Measurements from ENCODE around the gene POLR2F. TPM values are rescaled to one million over a fixed set of nuclear protein-coding genes. Genes with fewer than 3 reads are reported as not detected.

POLR2F gene
- polyA plus RNA-seq, 1 of the 3 experiments (the other 2 are of a cell fraction): 255 TPM

DNA sequence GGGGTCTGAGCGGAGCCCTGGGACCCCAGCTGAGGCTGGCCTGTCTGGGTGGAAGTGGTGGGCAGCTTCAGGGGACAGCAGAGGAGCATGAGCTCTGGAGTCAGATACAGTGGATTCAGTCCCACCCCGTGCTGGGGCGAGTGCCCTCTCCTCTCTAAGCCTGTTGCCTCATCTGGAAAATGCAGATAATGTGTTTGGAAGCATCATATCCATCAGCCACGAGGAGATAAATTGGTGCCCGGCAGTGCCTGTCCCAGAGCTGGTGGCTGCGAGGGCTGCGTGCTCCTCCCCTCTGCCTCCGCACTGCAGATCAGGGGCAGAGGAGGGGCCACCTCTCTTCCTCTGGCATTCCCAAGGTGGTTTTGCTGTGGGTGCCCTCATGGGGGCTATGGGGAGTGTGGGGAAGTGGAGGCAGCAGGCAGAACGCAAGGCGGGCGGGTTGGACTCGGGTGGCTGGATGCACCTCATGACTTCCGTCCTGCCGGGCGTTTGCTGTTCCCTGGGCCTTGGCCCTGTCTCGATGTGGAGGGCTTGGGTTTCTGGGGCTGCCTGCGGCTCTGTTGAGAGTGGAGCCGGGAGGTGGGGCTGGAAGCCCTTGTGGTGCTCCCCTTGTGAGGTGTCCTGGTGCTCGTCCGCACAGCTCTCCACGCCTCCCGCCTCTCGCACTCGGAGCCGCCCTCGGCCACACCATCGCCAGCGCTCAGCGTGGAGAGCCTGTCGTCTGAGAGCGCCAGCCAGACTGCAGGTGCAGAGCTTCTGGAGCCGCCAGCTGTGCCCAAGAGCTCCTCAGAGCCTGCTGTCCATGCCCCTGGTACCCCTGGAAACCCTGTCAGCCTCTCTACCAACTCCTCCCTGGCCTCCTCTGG, 26.5 kb upstream of the POLR2F start:
- Histone ChIP-seq H3K36me3 (replicated peaks in 1 of 2; ENCODE audit: control insufficient read depth in 1 of 2, insufficient read depth in 2 of 2, low read length in 1 of 2) (peaks cover 19 to 40% of the 10 kb centered on the region in 2 experiments), H3K4me1 (ENCODE audit: control insufficient read depth in 1 of 2, insufficient read depth in 2 of 2, low read depth in 1 of 2, low read length in 1 of 2) (no peaks in the 10 kb centered on the region), H3K9me2 (no peaks in the 10 kb centered on the region), H3K4me2 (no peak overlapping the region), H3F3A (replicated peaks; ENCODE audit: insufficient read depth) (peaks cover 5% of the 10 kb centered on the region), H3K27ac (ENCODE audit: low read depth in 2 of 2, low read length in 1 of 2) (no peak overlapping the region), H3K4me3 (ENCODE audit: low read depth in 2 of 2, low read length in 1 of 2) (no peak overlapping the region), H2AFZ (ENCODE audit: low read depth) (no peak overlapping the region), H3K27me3 (ENCODE audit: insufficient read depth) (no peaks in the 10 kb centered on the region), H4K20me1 (ENCODE audit: insufficient read depth) (peaks cover 8% of the 10 kb centered on the region; the same call in 1 of the 2 replicates), H3K9ac (no peak overlapping the region), H3K9me3 (no peaks in the 10 kb centered on the region), H3K79me2 (ENCODE audit: insufficient read depth) (no peaks in the 10 kb centered on the region; the same call in 1 of the 2 replicates)
- DNase-seq: peak; percentile 15
- ChIA-PET POLR2A (no interaction called here), CTCF (interaction anchor here (1.0 to 1.2 kb wide), 2 partner anchors 39 to 110 kb away, joined by 3 to 4 read pairs; no protein-coding TSS in a partner anchor)
- TF ChIP-seq, protein P1, sequence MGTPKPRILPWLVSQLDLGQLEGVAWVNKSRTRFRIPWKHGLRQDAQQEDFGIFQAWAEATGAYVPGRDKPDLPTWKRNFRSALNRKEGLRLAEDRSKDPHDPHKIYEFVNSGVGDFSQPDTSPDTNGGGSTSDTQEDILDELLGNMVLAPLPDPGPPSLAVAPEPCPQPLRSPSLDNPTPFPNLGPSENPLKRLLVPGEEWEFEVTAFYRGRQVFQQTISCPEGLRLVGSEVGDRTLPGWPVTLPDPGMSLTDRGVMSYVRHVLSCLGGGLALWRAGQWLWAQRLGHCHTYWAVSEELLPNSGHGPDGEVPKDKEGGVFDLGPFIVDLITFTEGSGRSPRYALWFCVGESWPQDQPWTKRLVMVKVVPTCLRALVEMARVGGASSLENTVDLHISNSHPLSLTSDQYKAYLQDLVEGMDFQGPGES (IDR thresholded peaks at IDR 0.05; ENCODE audit: low read depth, low read length): no peak
- no peak for TF ChIP-seq NRF1 (IDR thresholded peaks at IDR 0.05; ENCODE audit: low read depth, low read length)
- TF ChIP-seq POLR2AphosphoS5 (IDR thresholded peaks at IDR 0.05; ENCODE audit: low read depth, low read length): no peak
- no peak for TF ChIP-seq TEAD4 (IDR thresholded peaks at IDR 0.05; ENCODE audit: borderline replicate concordance, insufficient read depth)
- no peak for TF ChIP-seq GABPA (IDR thresholded peaks at IDR 0.05; ENCODE audit: low read depth)
- TF ChIP-seq MXI1 (IDR thresholded peaks at IDR 0.05; ENCODE audit: low read depth, low read length): no peak
- TF ChIP-seq RFX5 (IDR thresholded peaks at IDR 0.05; ENCODE audit: low read length): no peak
- no peak for TF ChIP-seq ELF1 (IDR thresholded peaks at IDR 0.05)
- TF ChIP-seq, protein P2, sequence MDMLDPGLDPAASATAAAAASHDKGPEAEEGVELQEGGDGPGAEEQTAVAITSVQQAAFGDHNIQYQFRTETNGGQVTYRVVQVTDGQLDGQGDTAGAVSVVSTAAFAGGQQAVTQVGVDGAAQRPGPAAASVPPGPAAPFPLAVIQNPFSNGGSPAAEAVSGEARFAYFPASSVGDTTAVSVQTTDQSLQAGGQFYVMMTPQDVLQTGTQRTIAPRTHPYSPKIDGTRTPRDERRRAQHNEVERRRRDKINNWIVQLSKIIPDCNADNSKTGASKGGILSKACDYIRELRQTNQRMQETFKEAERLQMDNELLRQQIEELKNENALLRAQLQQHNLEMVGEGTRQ (IDR thresholded peaks at IDR 0.05; ENCODE audit: borderline replicate concordance, low read depth, low read length): no peak
- TF ChIP-seq, protein P3, sequence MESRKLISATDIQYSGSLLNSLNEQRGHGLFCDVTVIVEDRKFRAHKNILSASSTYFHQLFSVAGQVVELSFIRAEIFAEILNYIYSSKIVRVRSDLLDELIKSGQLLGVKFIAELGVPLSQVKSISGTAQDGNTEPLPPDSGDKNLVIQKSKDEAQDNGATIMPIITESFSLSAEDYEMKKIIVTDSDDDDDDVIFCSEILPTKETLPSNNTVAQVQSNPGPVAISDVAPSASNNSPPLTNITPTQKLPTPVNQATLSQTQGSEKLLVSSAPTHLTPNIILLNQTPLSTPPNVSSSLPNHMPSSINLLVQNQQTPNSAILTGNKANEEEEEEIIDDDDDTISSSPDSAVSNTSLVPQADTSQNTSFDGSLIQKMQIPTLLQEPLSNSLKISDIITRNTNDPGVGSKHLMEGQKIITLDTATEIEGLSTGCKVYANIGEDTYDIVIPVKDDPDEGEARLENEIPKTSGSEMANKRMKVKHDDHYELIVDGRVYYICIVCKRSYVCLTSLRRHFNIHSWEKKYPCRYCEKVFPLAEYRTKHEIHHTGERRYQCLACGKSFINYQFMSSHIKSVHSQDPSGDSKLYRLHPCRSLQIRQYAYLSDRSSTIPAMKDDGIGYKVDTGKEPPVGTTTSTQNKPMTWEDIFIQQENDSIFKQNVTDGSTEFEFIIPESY (IDR thresholded peaks at IDR 0.05; ENCODE audit: borderline replicate concordance, low read depth): no peak
- no peak for TF ChIP-seq TCF12 (IDR thresholded peaks at IDR 0.05)
- TF ChIP-seq MEF2A (IDR thresholded peaks at IDR 0.05; ENCODE audit: borderline replicate concordance, low read depth): no peak
- TF ChIP-seq, protein P4, sequence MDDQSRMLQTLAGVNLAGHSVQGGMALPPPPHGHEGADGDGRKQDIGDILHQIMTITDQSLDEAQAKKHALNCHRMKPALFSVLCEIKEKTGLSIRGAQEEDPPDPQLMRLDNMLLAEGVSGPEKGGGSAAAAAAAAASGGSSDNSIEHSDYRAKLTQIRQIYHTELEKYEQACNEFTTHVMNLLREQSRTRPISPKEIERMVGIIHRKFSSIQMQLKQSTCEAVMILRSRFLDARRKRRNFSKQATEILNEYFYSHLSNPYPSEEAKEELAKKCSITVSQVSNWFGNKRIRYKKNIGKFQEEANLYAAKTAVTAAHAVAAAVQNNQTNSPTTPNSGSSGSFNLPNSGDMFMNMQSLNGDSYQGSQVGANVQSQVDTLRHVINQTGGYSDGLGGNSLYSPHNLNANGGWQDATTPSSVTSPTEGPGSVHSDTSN (IDR thresholded peaks at IDR 0.05): no peak
- TF ChIP-seq JUND (IDR thresholded peaks at IDR 0.05): no peak
- TF ChIP-seq, protein P5, sequence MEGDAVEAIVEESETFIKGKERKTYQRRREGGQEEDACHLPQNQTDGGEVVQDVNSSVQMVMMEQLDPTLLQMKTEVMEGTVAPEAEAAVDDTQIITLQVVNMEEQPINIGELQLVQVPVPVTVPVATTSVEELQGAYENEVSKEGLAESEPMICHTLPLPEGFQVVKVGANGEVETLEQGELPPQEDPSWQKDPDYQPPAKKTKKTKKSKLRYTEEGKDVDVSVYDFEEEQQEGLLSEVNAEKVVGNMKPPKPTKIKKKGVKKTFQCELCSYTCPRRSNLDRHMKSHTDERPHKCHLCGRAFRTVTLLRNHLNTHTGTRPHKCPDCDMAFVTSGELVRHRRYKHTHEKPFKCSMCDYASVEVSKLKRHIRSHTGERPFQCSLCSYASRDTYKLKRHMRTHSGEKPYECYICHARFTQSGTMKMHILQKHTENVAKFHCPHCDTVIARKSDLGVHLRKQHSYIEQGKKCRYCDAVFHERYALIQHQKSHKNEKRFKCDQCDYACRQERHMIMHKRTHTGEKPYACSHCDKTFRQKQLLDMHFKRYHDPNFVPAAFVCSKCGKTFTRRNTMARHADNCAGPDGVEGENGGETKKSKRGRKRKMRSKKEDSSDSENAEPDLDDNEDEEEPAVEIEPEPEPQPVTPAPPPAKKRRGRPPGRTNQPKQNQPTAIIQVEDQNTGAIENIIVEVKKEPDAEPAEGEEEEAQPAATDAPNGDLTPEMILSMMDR (IDR thresholded peaks at IDR 0.05): no peak
- TF ChIP-seq, protein P6, sequence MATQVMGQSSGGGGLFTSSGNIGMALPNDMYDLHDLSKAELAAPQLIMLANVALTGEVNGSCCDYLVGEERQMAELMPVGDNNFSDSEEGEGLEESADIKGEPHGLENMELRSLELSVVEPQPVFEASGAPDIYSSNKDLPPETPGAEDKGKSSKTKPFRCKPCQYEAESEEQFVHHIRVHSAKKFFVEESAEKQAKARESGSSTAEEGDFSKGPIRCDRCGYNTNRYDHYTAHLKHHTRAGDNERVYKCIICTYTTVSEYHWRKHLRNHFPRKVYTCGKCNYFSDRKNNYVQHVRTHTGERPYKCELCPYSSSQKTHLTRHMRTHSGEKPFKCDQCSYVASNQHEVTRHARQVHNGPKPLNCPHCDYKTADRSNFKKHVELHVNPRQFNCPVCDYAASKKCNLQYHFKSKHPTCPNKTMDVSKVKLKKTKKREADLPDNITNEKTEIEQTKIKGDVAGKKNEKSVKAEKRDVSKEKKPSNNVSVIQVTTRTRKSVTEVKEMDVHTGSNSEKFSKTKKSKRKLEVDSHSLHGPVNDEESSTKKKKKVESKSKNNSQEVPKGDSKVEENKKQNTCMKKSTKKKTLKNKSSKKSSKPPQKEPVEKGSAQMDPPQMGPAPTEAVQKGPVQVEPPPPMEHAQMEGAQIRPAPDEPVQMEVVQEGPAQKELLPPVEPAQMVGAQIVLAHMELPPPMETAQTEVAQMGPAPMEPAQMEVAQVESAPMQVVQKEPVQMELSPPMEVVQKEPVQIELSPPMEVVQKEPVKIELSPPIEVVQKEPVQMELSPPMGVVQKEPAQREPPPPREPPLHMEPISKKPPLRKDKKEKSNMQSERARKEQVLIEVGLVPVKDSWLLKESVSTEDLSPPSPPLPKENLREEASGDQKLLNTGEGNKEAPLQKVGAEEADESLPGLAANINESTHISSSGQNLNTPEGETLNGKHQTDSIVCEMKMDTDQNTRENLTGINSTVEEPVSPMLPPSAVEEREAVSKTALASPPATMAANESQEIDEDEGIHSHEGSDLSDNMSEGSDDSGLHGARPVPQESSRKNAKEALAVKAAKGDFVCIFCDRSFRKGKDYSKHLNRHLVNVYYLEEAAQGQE (IDR thresholded peaks at IDR 0.05; ENCODE audit: low read depth, low read length): no peak
- no peak for TF ChIP-seq EP300 (IDR thresholded peaks at IDR 0.05; ENCODE audit: borderline replicate concordance in 1 of 2, low read depth in 1 of 2, low read length in 1 of 2)
- WGBS (ENCODE audit: low lambda C conversion rate): 97% methylated on average over 26 of the region's 32 CpGs
